ENCODE data around the gene FBXO28. TPM values are rescaled to one million over a fixed set of nuclear protein-coding genes. Genes with fewer than 3 reads are reported as not detected.

The FBXO28 gene
- total RNA-seq, 1 donor from 2014 or later: 40.6 TPM

GRCh38 chr1:224175617-224176016 lies 61.7 kb downstream of the FBXO28 start:
- H3K27me3 Mint-ChIP-seq (ENCODE audit: unreplicated experiment): peaks cover 1% of the 10 kb centered on the region
- no peak overlapping the region for H3K27ac Mint-ChIP-seq (ENCODE audit: unreplicated experiment)
- peak overlapping the region; percentile 34 for H3K4me3 Mint-ChIP-seq (ENCODE audit: unreplicated experiment)
- H3K4me1 Mint-ChIP-seq (ENCODE audit: unreplicated experiment): no peaks in the 10 kb centered on the region
- DNase-seq (ENCODE audit: low spot score): peak; percentile 66
- no peaks in the 10 kb centered on the region for H3K36me3 Mint-ChIP-seq (ENCODE audit: low read depth, unreplicated experiment)
- H3K9me3 Mint-ChIP-seq (ENCODE audit: unreplicated experiment): no peaks in the 10 kb centered on the region
- TF ChIP-seq CTCF (IDR thresholded peaks at IDR 0.05; ENCODE audit: unreplicated experiment): no peak

DNA sequence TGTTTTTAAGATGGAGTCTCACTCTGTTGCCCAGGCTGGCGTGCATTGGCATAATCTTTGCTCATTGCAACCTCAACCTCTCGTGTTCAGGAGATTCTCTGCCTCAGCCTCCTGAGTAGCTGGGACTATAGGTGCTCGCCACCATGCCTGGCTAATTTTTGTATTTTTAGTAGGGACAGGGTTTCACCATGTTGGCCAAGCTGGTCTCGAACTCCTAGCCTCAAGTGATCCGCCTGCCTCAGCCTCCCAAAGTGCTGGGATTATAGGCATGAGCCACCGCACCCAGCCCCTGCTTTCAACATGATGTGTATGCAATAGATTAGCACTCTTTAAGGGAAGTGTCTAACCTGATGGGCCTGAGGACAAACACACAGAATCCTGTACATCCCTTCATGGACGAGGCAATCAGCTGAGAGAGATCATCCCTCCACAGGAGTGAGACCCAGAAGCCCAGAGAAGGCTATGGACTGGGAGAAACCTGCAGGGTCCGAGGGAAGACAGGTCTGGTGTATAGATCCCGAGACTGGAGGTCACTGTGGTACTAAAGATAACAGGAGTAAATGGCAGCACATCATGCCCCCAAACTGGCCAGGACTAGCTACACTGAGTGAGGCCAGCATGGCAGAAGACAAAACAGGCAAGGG lies 63.6 kb downstream of the FBXO28 start:
- no peaks in the 10 kb centered on the region for H3K9me3 Mint-ChIP-seq (ENCODE audit: unreplicated experiment)
- no peak for DNase-seq (ENCODE audit: low spot score)
- no peaks in the 10 kb centered on the region for H3K27me3 Mint-ChIP-seq (ENCODE audit: unreplicated experiment)
- H3K27ac Mint-ChIP-seq (ENCODE audit: unreplicated experiment): no peak overlapping the region
- no peak overlapping the region for H3K4me3 Mint-ChIP-seq (ENCODE audit: unreplicated experiment)
- H3K36me3 Mint-ChIP-seq (ENCODE audit: low read depth, unreplicated experiment): no peaks in the 10 kb centered on the region
- no peak for TF ChIP-seq CTCF (IDR thresholded peaks at IDR 0.05; ENCODE audit: unreplicated experiment)
- peaks cover 4% of the 10 kb centered on the region for H3K4me1 Mint-ChIP-seq (ENCODE audit: unreplicated experiment)

DNA sequence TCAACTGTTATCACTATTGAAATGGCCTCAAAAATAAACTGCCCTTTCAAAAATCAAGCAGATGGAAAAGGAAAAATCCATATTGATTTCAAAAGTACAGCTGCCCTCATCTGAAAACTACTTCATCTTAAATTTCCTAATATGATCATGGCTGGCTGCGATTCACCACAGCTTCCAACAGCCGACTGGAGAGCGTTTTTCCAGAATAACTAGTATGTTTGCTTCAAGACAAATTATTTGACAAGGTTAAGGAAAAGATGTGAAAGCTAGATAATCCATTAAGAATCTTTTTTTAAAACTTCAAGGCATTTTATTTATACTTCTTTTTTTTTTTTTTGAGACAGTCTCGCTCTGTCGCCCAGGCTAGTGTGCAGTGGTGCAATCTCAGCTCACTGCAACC lies 65.0 kb downstream of the FBXO28 start:
- no peaks in the 10 kb centered on the region for H3K9me3 Mint-ChIP-seq (ENCODE audit: unreplicated experiment)
- H3K36me3 Mint-ChIP-seq (ENCODE audit: low read depth, unreplicated experiment): no peaks in the 10 kb centered on the region
- H3K27me3 Mint-ChIP-seq (ENCODE audit: unreplicated experiment): no peaks in the 10 kb centered on the region
- H3K27ac Mint-ChIP-seq (ENCODE audit: unreplicated experiment): no peak overlapping the region
- H3K4me3 Mint-ChIP-seq (ENCODE audit: unreplicated experiment): no peak overlapping the region
- no peak for TF ChIP-seq CTCF (IDR thresholded peaks at IDR 0.05; ENCODE audit: unreplicated experiment)
- no peak for DNase-seq (ENCODE audit: low spot score)
- H3K4me1 Mint-ChIP-seq (ENCODE audit: unreplicated experiment): peaks cover 7% of the 10 kb centered on the region

DNA sequence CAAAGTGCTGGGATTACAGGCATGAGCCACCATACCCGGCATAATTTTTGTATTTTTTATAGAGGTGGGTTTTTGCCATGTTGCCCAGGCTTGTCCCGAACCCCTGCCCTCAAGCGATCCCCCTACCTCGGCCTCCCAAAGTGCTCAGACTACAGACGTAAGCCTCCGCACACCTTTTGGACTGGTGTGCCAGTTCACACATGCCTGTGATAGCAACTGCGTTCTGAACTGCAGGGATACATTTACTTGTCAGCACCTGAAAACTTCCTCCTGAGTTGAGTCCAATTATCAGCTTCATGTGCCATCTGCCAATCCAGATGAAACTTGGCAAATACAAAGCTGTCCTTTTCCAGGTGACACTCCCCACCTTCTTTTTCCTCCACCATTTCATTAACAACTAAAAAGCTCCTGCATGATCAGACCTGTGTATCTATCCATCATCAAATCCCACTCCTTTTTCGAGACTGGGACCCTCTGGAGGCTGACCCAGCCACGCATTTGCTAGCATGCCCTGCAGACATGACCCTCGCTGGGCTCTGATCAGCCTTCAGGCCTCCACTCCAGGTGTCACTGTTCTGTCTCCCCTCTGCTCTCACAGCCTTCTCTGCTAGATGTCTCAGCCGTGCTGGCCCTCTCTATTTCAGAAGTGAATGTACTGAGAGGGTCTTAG lies 67.0 kb downstream of the FBXO28 start:
- Mint-ChIP-seq H3K4me3 (ENCODE audit: unreplicated experiment) (no peak overlapping the region), H3K27ac (ENCODE audit: unreplicated experiment) (peak overlapping the region; percentile 1), H3K36me3 (ENCODE audit: low read depth, unreplicated experiment) (peaks cover 11% of the 10 kb centered on the region), H3K9me3 (ENCODE audit: unreplicated experiment) (no peaks in the 10 kb centered on the region), H3K4me1 (ENCODE audit: unreplicated experiment) (peaks cover 14% of the 10 kb centered on the region), H3K27me3 (ENCODE audit: unreplicated experiment) (peaks cover 6% of the 10 kb centered on the region)
- TF ChIP-seq CTCF (IDR thresholded peaks at IDR 0.05; ENCODE audit: unreplicated experiment): no peak
- DNase-seq (ENCODE audit: low spot score): no peak

GRCh38 chr1:224181453-224181810 lies 67.5 kb downstream of the FBXO28 start:
- Mint-ChIP-seq H3K4me3 (ENCODE audit: unreplicated experiment) (peak overlapping the region; percentile 82), H3K4me1 (ENCODE audit: unreplicated experiment) (peaks cover 14% of the 10 kb centered on the region), H3K27me3 (ENCODE audit: unreplicated experiment) (peaks cover 6% of the 10 kb centered on the region), H3K9me3 (ENCODE audit: unreplicated experiment) (no peaks in the 10 kb centered on the region), H3K27ac (ENCODE audit: unreplicated experiment) (peak overlapping the region; percentile 1), H3K36me3 (ENCODE audit: low read depth, unreplicated experiment) (peaks cover 11% of the 10 kb centered on the region)
- DNase-seq (ENCODE audit: low spot score): no peak
- TF ChIP-seq CTCF (IDR thresholded peaks at IDR 0.05; ENCODE audit: unreplicated experiment): no peak
